HG03280 (cell line): ENCODE data around the gene ADGRF4.
"Not testable (repeated sequence)": the region's sequence is repeated elsewhere in the genome, so short reads cannot be mapped to it uniquely, and the experiment has no call there.

ENCODE experiments used
- ATAC-seq: cut with Tn5 transposase; IDR thresholded peaks from one replicate; pipeline ENCODE4 v1.9.1; 2021; ENCODE audit warnings: mild to moderate bottlenecking, moderate library complexity; ENCODE audit not compliant: unreplicated experiment

ADGRF4 gene

DNA sequence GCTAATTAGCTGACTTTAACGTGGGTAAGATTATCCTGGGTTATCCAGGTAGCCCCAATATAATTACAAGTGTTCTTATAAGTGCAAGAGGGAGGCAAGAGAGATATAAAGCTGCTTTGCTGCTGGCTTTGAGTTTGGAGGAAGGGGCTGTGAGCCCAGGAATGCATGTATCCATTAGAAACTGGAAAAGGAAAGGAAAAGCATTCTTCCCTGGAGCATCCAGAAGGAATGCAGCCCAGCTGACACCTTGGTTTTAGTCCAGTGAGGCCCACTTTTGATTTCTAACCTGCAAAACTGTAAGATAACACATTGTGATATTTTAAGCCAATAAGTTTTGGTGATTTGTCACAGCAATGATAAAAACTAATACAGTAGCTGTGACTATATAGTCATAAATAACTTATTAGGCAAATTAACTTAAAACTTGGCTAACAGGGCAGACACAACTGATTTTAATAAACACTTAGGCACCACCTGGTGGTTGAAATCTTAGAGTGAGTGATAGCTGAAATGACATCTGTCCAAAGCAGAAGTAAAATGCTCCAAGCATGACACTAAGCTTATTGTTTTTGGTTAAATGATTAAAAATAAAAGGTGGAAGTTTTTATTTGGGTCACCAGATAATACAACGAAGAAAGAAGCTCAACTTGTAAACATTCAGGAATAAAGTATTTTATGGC lies 35.6 kb downstream of the ADGRF4 start:
- ATAC-seq, result peak; percentile 58

DNA sequence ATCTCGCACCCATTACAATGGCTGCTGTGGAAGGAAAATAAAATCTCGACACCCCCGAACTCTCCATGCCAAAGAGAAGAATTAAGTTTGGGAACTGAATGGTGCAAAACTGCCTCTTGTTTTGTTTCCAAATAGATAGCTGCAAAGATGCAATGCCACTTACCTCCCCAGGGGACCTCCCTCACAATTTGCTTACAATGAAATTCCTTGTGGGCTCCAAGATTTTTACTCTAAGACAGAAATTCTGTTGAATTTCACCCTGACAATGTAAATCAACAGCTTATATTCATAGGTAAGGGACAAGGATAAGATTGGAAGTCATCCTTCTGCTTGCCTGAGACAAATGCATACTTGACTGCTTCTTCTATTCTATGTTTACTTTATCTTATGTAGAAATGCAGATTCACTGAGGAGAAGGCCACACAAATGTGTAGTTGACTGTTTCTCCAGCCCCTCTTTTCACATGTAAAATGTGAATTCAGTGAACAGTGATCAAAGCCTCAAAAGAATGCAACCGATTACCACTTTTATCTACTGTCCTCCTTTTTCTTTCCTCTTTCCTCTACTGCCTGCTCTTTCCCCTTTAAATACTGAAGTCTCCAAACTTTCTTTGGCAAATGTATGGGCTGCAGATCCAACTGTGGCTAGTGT lies 36.6 kb downstream of the ADGRF4 start:
- no peak for ATAC-seq

DNA sequence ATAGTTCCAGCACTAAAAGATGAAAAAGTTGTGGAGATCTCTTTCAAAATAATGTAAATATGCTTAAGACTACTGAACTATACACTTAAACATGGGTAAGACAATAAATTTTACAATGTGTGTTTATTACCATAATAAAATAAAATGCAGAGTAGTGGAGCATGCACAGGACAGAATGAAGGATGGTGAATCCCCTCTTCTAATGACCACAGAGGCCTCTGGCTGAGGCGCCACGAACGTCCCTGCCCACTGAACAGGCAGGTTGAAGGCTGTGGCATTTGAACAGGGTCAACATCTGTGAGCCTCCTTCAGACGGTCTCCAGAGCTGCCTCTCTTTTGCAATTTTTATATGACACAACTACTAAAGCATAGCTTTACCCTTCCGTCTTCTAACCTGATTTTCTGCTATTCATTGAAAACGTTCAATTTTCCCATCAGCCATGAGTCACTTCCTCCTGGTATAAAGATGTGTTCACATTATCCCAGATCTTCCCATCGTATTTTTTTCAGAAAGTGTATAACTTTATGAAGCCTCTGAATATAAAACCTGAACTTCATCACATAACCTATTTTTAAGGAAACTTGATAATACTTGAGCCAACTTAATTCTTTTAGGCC lies 37.8 kb downstream of the ADGRF4 start:
- no peak for ATAC-seq

DNA sequence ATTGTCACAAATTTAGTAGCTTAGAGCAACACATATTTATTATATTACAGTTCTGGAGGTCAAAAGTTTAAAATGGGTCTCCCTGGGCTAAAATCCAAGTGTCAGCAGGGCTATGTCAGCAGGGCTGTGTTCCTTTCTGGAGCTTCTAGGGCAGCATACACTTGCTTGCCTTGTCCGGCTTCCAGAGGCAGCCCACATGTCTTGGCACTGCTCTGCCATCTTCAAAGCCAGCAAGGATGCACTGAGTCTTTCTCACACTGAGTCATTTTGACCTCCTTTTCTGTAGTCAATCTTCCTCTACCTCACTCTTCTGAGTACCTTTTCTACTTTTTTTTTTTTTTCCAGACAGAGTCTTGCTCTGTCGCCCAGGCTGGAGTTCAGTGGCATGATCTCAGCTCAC lies 39.0 kb downstream of the ADGRF4 start:
- no peak for ATAC-seq

DNA sequence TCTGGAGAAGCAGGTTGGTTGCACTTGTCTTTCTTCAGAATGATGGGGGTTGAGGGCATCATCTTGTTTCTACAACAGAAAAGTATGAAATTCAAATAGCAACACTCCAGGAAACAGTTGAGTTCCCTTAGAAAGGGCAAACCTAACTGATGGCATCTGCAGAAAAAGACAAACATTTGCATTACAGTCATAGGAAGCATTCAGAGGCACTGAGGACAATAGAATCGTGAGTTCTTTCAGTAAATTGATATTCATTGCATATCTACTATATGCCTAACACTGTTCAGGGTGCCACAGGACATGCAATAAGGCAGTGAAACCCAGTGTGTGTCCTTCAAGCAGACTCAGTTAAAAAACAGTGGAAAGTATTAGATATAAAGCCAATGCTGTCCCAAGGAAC lies 42.3 kb downstream of the ADGRF4 start:
- no peak for ATAC-seq

DNA sequence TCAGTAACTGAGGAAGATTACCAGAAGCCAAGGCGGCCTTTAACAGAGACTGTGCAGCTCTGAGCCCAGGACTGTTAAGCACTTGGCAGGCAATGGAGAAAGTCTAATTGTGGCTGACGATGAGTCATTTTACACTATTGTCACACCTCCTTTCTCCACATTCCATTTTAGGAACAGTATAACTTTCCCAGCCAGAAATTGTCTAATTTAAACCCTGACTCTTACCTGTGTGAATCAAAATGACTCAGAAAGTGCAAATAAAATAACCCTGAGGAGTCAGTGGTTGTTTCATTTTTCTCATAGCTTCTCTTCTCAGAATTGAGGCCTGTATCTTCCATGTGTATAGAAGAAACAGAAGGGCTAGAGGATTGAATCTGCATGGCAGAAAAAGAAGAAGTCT lies 43.4 kb downstream of the ADGRF4 start:
- ATAC-seq, result no peak

GRCh38 chr6:47743744-47744143 lies 45.4 kb downstream of the ADGRF4 start:
- no peak for ATAC-seq

DNA sequence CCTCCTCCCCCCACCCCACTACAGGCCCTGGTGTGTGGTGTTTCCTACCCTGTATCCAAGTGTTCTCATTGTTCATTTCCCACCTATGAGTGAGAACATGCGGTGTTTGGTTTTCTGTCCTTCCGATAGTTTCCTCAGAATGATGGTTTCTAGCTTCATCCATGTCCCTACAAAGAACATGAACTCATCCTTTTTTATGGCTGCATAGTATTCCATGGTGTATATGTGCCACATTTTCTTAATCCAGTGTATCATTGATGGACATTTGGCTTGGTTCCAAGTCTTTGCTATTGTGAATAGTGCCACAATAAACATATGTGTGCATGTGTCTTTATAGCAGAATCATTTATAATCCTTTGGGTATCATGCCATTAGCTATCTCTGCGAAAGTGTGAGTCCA lies 46.9 kb downstream of the ADGRF4 start:
- ATAC-seq, result not testable (repeated sequence)

DNA sequence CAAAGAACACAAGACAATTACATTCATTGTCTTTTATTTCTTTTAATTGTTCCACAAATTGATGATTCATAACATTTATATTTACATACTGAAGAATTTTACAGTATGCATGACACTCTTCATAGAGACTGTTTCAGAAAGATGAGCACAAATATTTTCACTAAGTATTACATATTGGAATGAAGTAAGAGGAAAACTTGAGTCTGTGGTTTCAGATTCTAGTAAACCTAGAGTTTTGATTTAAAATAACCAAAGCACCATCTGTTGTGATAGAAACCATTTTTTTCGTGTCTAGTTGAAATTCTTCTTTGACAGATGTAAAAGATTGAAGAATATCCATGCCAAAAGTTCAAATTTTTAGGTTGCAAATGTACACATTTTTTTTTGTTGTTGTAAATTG lies 51.4 kb downstream of the ADGRF4 start:
- no peak for ATAC-seq

DNA sequence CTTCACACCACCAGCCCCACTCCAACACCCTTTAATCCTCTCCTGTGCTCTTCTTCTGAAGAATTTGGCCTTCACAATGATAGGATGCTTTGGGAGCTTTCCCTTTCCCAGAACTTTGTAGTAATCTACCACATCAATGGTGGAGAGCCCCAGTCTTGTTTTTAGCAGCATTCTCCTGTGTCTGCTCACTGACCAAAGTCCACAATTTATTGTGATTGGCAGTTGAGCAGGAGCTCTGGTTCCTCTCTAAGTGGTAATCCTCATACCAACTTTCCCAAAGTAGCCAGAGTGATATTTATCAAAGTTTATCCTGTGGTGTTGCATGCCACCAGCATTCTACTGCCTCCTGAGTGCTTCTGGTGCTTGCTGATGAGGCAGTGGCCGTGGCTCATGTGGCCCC lies 54.4 kb downstream of the ADGRF4 start:
- no peak for ATAC-seq

DNA sequence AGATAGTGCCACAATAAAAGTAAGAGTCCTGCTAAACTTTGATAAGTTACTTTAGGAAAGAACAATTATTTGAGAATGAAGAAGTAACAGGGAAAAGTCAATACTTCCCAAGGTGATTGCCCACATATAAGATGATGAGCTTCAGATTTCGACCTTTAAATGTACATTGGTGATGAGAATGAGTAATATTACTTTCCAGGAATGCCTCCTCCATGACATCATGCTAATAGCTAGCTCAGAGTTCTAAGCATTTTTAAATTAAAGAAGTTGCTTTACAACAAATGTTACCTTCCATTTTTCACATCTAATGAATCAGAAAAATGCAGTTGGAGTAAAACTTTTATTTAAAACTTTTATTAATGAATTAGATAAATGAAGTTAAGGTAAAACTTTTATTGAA lies 61.0 kb downstream of the ADGRF4 start:
- ATAC-seq, result no peak

- no peak for ATAC-seq
Measured at GRCh38 chr6:47762502-47762901, 64.1 kb downstream of the ADGRF4 start.

- no peak for ATAC-seq
Measured at GRCh38 chr6:47766445-47766844, 68.1 kb downstream of the ADGRF4 start.

GRCh38 chr6:47767102-47767501 lies 68.7 kb downstream of the ADGRF4 start:
- ATAC-seq, result no peak

GRCh38 chr6:47769982-47770381 lies 71.6 kb downstream of the ADGRF4 start:
- no peak for ATAC-seq
